IMR-90 (cell line): ENCODE data around the gene PAMR1. TPM values are rescaled to one million over a fixed set of nuclear protein-coding genes. Genes with fewer than 3 reads are reported as not detected.

Experiments used
- ATAC-seq: fragments of 200-7000 bp; cut with Tn5 transposase; 2 replicates; pipeline ENCODE4 v1.9.1; 2020; ENCODE audit warnings: low read depth, mild to moderate bottlenecking, moderate library complexity
- BruUV-seq: library from RNA; stranded (reverse); fragments of 400-500 nt; replicated peaks from 2 replicates; lab custom pipeline; 2021; lab: Mats Ljungman, UMichigan
- CTCF ChIA-PET: fragments of 300-600 bp; formaldehyde crosslinking; extraction: SDS; loops from one replicate; lab custom pipeline; 2021; ENCODE audit warnings: antibody characterized with exemption; lab: Yijun Ruan, JAX
- POLR2A ChIA-PET: fragments of 300-600 bp; sonication (Branson Sonifier 250); formaldehyde crosslinking; loops from one replicate; lab custom pipeline; 2022; ENCODE audit warnings: antibody characterized with exemption; ENCODE audit not compliant: unreplicated experiment; lab: Charles Lee
- DNase-seq: peaks from one replicate; pipeline ENCODE4 v3.0.0; 2013
- H2AFZ ChIP-seq: replicated peaks from 2 replicates; pipeline ENCODE3; 2013; ENCODE audit warnings: low read length, mild to moderate bottlenecking; ENCODE audit not compliant: poor library complexity
- H2AK5ac ChIP-seq: 2 replicates; pipeline ENCODE4 v1.6.1; 2013; ENCODE audit warnings: low read depth, low read length, inconsistent platforms
- H2AK9ac ChIP-seq: replicated peaks from 2 replicates; pipeline ENCODE3; 2013; ENCODE audit warnings: mild to moderate bottlenecking, low read depth, low read length, moderate library complexity; ENCODE audit not compliant: poor library complexity
- H2BK120ac ChIP-seq: 2 replicates; pipeline ENCODE4 v1.6.1; 2013; ENCODE audit warnings: low read depth, low read length, inconsistent platforms
- H2BK15ac ChIP-seq: 3 replicates; pipeline ENCODE4 v1.6.1; 2013; ENCODE audit warnings: low read depth, low read length, inconsistent platforms
- H2BK20ac ChIP-seq: 2 replicates; pipeline ENCODE4 v1.6.1; 2013; ENCODE audit warnings: low read depth, mild to moderate bottlenecking, inconsistent platforms, low read length, moderate library complexity
- H2BK5ac ChIP-seq: 2 replicates; pipeline ENCODE4 v1.6.1; 2013; ENCODE audit warnings: mild to moderate bottlenecking, low read depth, low read length, inconsistent platforms; ENCODE audit not compliant: poor library complexity, severe bottlenecking
- H3K14ac ChIP-seq: replicated peaks from 2 replicates; pipeline ENCODE4 v1.6.1; 2013; ENCODE audit warnings: low read depth, low read length, inconsistent platforms
- H3K18ac ChIP-seq: 2 replicates; pipeline ENCODE4 v1.6.1; 2013; ENCODE audit warnings: low read depth, low read length, control low read depth
- H3K23ac ChIP-seq: 2 replicates; pipeline ENCODE4 v1.6.1; 2013; ENCODE audit warnings: low read depth, low read length, inconsistent platforms
- H3K27ac ChIP-seq: 2 replicates; pipeline ENCODE4 v1.5.1; 2013; ENCODE audit warnings: mild to moderate bottlenecking, control low read depth, low read length; ENCODE audit not compliant: insufficient read depth
- H3K27me3 ChIP-seq: 2 replicates; pipeline ENCODE4 v1.6.1; 2013; ENCODE audit warnings: low read length; ENCODE audit not compliant: control insufficient read depth, insufficient read depth
- H3K36me3 ChIP-seq: 2 replicates; pipeline ENCODE4 v1.6.1; 2013; ENCODE audit warnings: low read length, mixed read lengths; ENCODE audit not compliant: control insufficient read depth, insufficient read depth
- H3K4ac ChIP-seq: 2 replicates; pipeline ENCODE4 v1.6.1; 2013; ENCODE audit warnings: low read depth, low read length, inconsistent platforms
- H3K4me1 ChIP-seq: 2 replicates; pipeline ENCODE4 v1.6.1; 2013; ENCODE audit warnings: low read length, mixed read lengths; ENCODE audit not compliant: control insufficient read depth, insufficient read depth
- H3K4me2 ChIP-seq: 2 replicates; pipeline ENCODE4 v1.6.1; 2013; ENCODE audit warnings: low read depth, mild to moderate bottlenecking, control low read depth, low read length, moderate library complexity
- H3K4me3 ChIP-seq: 2 replicates; pipeline ENCODE4 v1.5.1; 2013; ENCODE audit warnings: low read depth, mild to moderate bottlenecking, control low read depth, low read length, moderate library complexity; ENCODE audit not compliant: insufficient read depth
- H3K56ac ChIP-seq: 2 replicates; pipeline ENCODE4 v1.6.1; 2013; ENCODE audit warnings: low read length, inconsistent platforms; ENCODE audit not compliant: insufficient read depth; ENCODE audit errors: extremely low read depth
- H3K79me1 ChIP-seq, 2 experiments: 2 replicates each; pipeline ENCODE4 v1.6.1; 2013; ENCODE audit warnings: low read length in 2 of 2, inconsistent platforms in 1 of 2, low read depth in 1 of 2
- H3K9ac ChIP-seq: 2 replicates; pipeline ENCODE4 v1.6.1; 2013; ENCODE audit warnings: low read depth, low read length, control low read depth
- H3K9me1 ChIP-seq: 2 replicates; pipeline ENCODE4 v1.6.1; 2013; ENCODE audit warnings: low read length, inconsistent platforms; ENCODE audit not compliant: insufficient read depth
- H3K9me3 ChIP-seq: 2 replicates; pipeline ENCODE4 v1.6.1; 2013; ENCODE audit warnings: low read length; ENCODE audit not compliant: control insufficient read depth, insufficient read depth
- H4K20me1 ChIP-seq: 2 replicates; pipeline ENCODE4 v1.6.1; 2013; ENCODE audit warnings: low read length, inconsistent platforms; ENCODE audit not compliant: insufficient read depth
- H4K5ac ChIP-seq: 2 replicates; pipeline ENCODE4 v1.6.1; 2013; ENCODE audit warnings: mild to moderate bottlenecking, low read depth, low read length, control low read depth
- H4K8ac ChIP-seq, 2 experiments: 2 replicates each; pipeline ENCODE4 v1.6.1; 2013; ENCODE audit warnings: low read depth in 2 of 2, low read length in 2 of 2, control low read depth in 1 of 2, inconsistent platforms in 1 of 2
- H4K91ac ChIP-seq: 2 replicates; pipeline ENCODE4 v1.6.1; 2013; ENCODE audit warnings: low read depth, low read length, inconsistent platforms; ENCODE audit not compliant: insufficient read depth
- BHLHE40 ChIP-seq: fragments of 150-350 bp; IDR thresholded peaks from 2 replicates; pipeline ENCODE4 v1.6.1; 2016; ENCODE audit warnings: mild to moderate bottlenecking, low read depth, low read length
- CEBPB ChIP-seq: IDR thresholded peaks from 2 replicates; pipeline ENCODE4 v1.6.1; 2012; ENCODE audit warnings: low read depth, low read length, improper control_type of control experiment
- CHD1 ChIP-seq: IDR thresholded peaks from 2 replicates; pipeline ENCODE4 v1.6.1; 2012; ENCODE audit warnings: low read depth, low read length, improper control_type of control experiment
- CTCF ChIP-seq: conservative IDR thresholded peaks from 2 replicates; pipeline ENCODE4 v1.5.1; 2012; ENCODE audit warnings: mild to moderate bottlenecking, low read depth, low read length, improper control_type of control experiment
- ELK1 ChIP-seq: fragments of 150-350 bp; IDR thresholded peaks from 2 replicates; pipeline ENCODE4 v1.6.1; 2016; ENCODE audit warnings: low read depth, mild to moderate bottlenecking, low read length, moderate library complexity, borderline replicate concordance
- FOS ChIP-seq: fragments of 150-350 bp; IDR thresholded peaks from 2 replicates; pipeline ENCODE4 v1.6.1; 2016; ENCODE audit warnings: low read depth, low read length
- MAFK ChIP-seq: IDR thresholded peaks from 2 replicates; pipeline ENCODE4 v1.6.1; 2012; ENCODE audit warnings: low read depth, low read length, improper control_type of control experiment
- MAZ ChIP-seq: IDR thresholded peaks from 2 replicates; pipeline ENCODE4 v1.6.1; 2012; ENCODE audit warnings: low read depth, mild to moderate bottlenecking, low read length, improper control_type of control experiment, moderate library complexity, borderline replicate concordance
- MXI1 ChIP-seq: IDR thresholded peaks from 2 replicates; pipeline ENCODE4 v1.6.1; 2012; ENCODE audit warnings: low read depth, mild to moderate bottlenecking, low read length, moderate library complexity, borderline replicate concordance
- NFE2L2 ChIP-seq: fragments of 150-350 bp; IDR thresholded peaks from 2 replicates; pipeline ENCODE4 v1.6.1; 2016; ENCODE audit warnings: low read depth, mild to moderate bottlenecking, low read length
- POLR2A ChIP-seq: IDR thresholded peaks from 2 replicates; pipeline ENCODE4 v1.6.1; 2012; ENCODE audit warnings: mild to moderate bottlenecking, low read depth, low read length
- RAD21 ChIP-seq: IDR thresholded peaks from 2 replicates; pipeline ENCODE4 v1.6.1; 2012; ENCODE audit warnings: low read length, improper control_type of control experiment
- RCOR1 ChIP-seq: IDR thresholded peaks from 2 replicates; pipeline ENCODE4 v1.6.1; 2012; ENCODE audit warnings: mild to moderate bottlenecking, low read length, improper control_type of control experiment; ENCODE audit not compliant: insufficient replicate concordance
- RFX5 ChIP-seq: IDR thresholded peaks from 2 replicates; pipeline ENCODE4 v1.8.0; 2012; ENCODE audit warnings: low read depth, mild to moderate bottlenecking, low read length, moderate library complexity
- SMC3 ChIP-seq: fragments of 150-350 bp; IDR thresholded peaks from 2 replicates; pipeline ENCODE4 v1.6.1; 2016; ENCODE audit warnings: low read depth, mild to moderate bottlenecking, antibody characterized with exemption, low read length, moderate library complexity
- USF2 ChIP-seq: fragments of 150-350 bp; IDR thresholded peaks from 2 replicates; pipeline ENCODE4 v1.6.1; 2017; ENCODE audit warnings: mild to moderate bottlenecking, antibody characterized with exemption, low read length, low read depth
- WGBS, 2 experiments: methylation state at CpG; one replicate each; pipeline versions ENCODE4 v1.1.5 to v1.1.7; 2013; ENCODE audit warnings: missing lambda C conversion rate in 2 of 2; ENCODE audit not compliant: insufficient read length in 1 of 2; ENCODE audit errors: extremely low coverage in 2 of 2; 5-methylcytosine and 5-hydroxymethylcytosine counted together
- dilution Hi-C: fragments of 300-500 bp; cut with HindIII; formaldehyde crosslinking; loops from one replicate; pipeline ENCODE4 v1.14.3; 2018; ENCODE audit warnings: low sequenced_read_pairs; ENCODE audit not compliant: unreplicated experiment
- in situ Hi-C: fragments of 300-500 bp; cut with MboI; formaldehyde crosslinking; loops from 3 replicates; pipeline ENCODE4 v1.14.3; 2019; ENCODE audit warnings: low sequenced_read_pairs, inconsistent platforms, mixed read lengths
- intact Hi-C: fragments of 100-400 bp; cut with micrococcal nuclease; formaldehyde crosslinking; loops from 2 replicates; pipeline ENCODE4 v1.10.0; 2022
- polyA plus RNA-seq, 3 experiments: library from polyadenylated mRNA; depleted of rRNA; stranded (reverse); fragments of >200 nt; gene quantifications; 2 replicates each; pipeline ENCODE4 v1.2.3, GENCODE V29; 2012; ENCODE audit warnings: low replicate concordance in 1 of 3
- total RNA-seq: library from RNA; depleted of rRNA; stranded (reverse); fragments of >200 nt; gene quantifications from 2 replicates; pipeline ENCODE4 v1.2.3, GENCODE V29; 2012

The PAMR1 gene
- total and polyA plus RNA-seq, 2 of the 4 experiments (the other 2 are of a cell fraction) = 70.7 to 80.7 TPM

- no peak overlapping the region for H2AK9ac ChIP-seq
- H2BK120ac ChIP-seq = no peak overlapping the region
- dilution Hi-C loops (no loop called here), intact Hi-C loops (no loop called here), in situ Hi-C loops (no loop called here)
- no peak overlapping the region for H3K4ac ChIP-seq
- H2AFZ ChIP-seq = no peak overlapping the region
- ChIA-PET CTCF (no interaction called here), POLR2A (no interaction called here)
- no peak overlapping the region for H3K27ac ChIP-seq
- H3K79me1 ChIP-seq = no peaks in the 10 kb centered on the region
- no peak overlapping the region for H3K18ac ChIP-seq
- H3K23ac ChIP-seq = no peak overlapping the region
- TF ChIP-seq NFE2L2 = no peak
- no peak for TF ChIP-seq POLR2A
- TF ChIP-seq SMC3 = no peak
- TF ChIP-seq ELK1 = no peak
- TF ChIP-seq CTCF = no peak
- TF ChIP-seq CEBPB = no peak
- TF ChIP-seq MXI1 = no peak
- TF ChIP-seq USF2 = no peak
- no peak for TF ChIP-seq RCOR1
- TF ChIP-seq CHD1 = no peak
- TF ChIP-seq MAFK = no peak
- TF ChIP-seq FOS = no peak
- TF ChIP-seq RFX5 = no peak
- TF ChIP-seq MAZ = no peak
- TF ChIP-seq BHLHE40 = no peak
- no peak for TF ChIP-seq RAD21
- no peak overlapping the region for H3K4me2 ChIP-seq
- peaks cover 34% of the 10 kb centered on the region for H3K36me3 ChIP-seq
- no peaks in the 10 kb centered on the region for H4K20me1 ChIP-seq
- no peak overlapping the region for H4K5ac ChIP-seq
- BruUV-seq = no TSS peak
- WGBS, 2 experiments = no CpG with 5 or more reads among the region's 2 CpGs
- no peak overlapping the region for H3K56ac ChIP-seq
- H3K9ac ChIP-seq = no peak overlapping the region
- no peak overlapping the region for H3K14ac ChIP-seq
- no peak overlapping the region for H2BK15ac ChIP-seq
- no peak overlapping the region for H4K8ac ChIP-seq
- H3K27me3 ChIP-seq = no peaks in the 10 kb centered on the region
- no peaks in the 10 kb centered on the region for H3K9me3 ChIP-seq
- no peak for DNase-seq
- H3K4me1 ChIP-seq = no peaks in the 10 kb centered on the region
- no peak overlapping the region for H4K91ac ChIP-seq
- no peak overlapping the region for H3K4me3 ChIP-seq
- no peak overlapping the region for H2BK20ac ChIP-seq
- no peak for ATAC-seq
- H2BK5ac ChIP-seq = no peak overlapping the region
- no peak overlapping the region for H2AK5ac ChIP-seq
- peaks cover 9% of the 10 kb centered on the region; the same call in 1 of the 2 replicates for H3K9me1 ChIP-seq
Measured at GRCh38 chr11:35436581-35437250, 88.7 kb downstream of the PAMR1 start.
